T-helper 2 cell (primary cell): Measurements from ENCODE around the gene RDH8.

Source experiments
- DNase-seq, 5 experiments: peaks; one replicate each; pipeline versions ENCODE4 v3.0.0 to v3.0.0-alpha.2; 2012 to 2022
- total RNA-seq, 2 donors: gene quantifications; one replicate each; lab custom pipeline; 2026; lab: John Stamatoyannopoulos, UW

Gene RDH8, protein sequence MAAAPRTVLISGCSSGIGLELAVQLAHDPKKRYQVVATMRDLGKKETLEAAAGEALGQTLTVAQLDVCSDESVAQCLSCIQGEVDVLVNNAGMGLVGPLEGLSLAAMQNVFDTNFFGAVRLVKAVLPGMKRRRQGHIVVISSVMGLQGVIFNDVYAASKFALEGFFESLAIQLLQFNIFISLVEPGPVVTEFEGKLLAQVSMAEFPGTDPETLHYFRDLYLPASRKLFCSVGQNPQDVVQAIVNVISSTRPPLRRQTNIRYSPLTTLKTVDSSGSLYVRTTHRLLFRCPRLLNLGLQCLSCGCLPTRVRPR
- 0 reads per million in 2 donors for total RNA-seq

DNA sequence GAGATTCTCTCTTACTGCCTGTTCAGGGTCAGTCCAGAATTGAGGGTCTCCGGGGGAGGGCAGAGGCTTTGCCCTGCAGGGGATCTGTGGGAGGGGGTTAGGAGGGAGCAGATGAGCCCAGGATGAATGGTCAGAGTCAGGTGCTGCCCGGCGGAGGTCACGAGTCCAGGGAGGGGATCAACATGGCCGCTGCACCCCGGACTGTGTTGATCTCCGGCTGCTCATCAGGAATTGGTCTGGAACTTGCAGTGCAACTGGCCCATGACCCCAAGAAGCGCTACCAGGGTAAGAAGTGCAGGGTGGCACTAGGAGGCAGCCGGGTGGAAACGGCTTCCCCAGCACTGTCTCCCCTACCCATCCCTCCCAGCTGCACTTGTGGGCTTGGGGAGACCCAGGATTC is at the start of gene RDH8:
Gene RDH8 (plus strand): TSS at position 168 of the 400 bp plus-strand sequence. CDS start 15 bp downstream, at position 183.
- no peak for DNase-seq

DNA sequence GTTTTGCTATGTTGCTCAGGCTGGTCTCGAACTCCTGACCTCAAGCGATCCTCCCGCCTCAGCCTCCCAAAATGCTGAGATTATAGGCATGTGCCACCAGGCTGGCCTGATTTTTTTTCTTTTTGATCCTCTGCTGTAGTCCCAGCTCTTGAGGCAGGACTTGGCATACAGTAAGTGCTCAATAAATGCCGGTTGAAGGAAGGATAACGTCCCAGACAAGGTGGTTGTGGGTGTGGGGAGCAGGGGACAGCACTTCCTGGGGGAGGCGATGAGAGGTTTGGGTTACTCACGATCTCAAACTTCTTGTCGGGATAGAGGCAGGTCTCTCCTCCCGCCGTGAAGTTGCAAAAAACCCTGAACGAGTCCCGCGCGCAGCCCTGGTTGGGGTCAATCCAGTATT is 47.3 kb upstream of the RDH8 start:
- no peak for DNase-seq

DNA sequence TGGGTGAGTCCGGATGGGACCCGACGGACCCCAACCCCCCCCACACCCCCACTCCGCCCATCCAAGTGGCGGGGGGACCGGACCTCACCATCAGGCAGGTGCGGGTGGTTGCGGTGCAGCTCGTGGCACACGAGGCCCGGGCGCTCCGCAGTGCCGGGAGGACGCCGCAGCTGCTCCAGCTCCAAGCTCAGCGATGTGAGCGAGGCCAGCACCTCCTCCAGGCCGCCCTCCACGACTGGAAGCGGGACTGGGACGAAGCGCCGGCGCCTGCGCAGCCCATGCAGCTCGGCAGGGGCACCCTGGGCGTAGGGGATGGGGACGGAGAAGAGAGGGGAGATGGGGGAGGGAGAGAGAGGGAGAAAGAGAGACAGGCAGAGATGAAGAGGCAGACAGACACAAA is 46.8 kb upstream of the RDH8 start:
- DNase-seq: no peak

DNA sequence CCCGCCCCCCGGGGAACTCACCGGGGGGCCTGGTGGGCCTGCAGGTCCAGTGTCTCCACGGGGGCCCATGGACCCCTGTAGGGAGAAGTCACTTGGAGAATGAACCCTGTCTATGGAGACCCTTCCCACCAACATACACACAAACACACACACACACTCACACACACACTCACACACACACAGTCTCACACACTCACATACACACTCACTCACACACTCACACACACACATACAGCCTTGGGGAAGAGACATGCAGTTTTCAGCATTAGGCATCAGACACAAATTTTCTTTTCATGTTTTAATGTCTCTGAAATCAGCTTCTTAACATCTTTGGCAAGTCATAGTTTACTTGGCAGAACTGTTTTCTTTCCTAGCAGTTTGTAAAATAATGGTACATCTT is 46.0 kb upstream of the RDH8 start:
- DNase-seq: no peak

DNA sequence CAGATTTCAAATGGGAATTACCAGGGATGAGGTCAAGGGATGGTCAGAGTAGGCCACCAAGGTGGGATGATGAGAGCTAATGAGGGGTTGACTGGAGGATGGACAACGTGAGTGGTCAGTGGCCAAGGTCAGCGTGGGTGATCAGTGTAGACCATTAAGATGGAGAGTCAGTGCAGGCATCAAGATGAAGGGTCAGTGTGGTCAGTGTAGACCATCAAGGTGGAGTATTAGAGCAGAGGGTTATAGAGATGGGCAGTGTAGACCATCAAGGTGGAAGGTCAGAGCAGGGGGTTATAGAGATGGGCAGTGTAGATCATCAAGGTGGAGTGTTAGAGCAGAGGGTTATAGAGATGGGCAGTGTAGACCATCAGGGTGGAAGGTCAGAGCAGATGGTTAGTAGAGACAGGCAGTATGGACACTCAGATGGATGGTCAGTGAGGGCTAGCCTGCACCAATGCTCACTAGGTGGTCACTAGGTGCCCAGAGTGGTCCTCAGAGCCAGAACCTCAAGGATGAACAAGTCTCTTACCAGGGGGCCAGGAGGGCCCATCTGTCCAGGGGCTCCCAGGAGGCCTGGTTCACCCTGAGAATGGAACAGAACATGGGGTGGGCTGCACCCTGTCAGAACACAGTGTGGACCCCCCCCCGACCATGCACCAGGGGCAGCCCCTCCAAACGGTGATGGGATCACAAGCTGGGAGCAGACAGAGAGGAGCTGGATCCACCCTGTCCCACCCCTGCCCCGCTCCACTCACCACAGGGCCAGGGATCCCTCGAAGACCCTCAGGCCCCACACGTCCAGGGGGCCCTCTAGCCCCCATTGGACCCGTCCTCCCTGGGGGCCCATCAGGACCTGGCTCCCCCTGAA is 44.2 kb upstream of the RDH8 start:
- DNase-seq: no peak

DNA sequence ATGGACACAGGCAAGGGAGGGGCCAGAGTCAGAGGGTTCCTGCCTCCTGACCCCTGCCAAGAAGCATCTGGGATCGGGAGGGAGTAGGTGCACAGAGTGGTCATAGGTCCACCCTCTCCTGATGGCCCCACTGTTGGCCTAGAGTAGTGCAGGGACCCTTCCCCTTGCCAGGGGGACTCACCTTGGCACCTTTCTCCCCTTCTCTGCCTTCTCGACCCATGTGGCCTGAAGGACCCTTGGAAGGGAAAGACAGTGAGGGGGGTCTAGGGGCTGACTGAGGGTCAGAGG is 43.7 kb upstream of the RDH8 start:
- DNase-seq: no peak

DNA sequence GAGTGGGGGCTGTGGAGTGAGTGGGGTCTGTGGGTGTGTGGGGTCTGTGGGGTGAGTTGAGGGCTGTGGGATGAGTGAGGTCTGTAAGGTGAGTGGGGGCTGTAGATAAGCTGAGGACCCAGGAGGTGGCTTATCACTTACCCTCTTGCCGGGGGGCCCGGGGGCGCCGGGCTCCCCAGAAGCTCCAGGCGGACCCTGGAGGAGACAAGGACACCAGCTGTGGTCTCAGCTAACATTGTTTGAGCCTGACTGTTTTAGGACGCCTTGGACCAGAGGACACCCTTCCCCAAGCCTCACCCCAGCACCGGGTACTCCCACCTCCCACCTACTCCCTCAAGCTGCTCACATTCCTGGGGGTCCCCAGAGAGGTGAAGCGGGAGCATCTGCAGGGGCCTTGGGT is 42.8 kb upstream of the RDH8 start:
- no peak for DNase-seq

DNA sequence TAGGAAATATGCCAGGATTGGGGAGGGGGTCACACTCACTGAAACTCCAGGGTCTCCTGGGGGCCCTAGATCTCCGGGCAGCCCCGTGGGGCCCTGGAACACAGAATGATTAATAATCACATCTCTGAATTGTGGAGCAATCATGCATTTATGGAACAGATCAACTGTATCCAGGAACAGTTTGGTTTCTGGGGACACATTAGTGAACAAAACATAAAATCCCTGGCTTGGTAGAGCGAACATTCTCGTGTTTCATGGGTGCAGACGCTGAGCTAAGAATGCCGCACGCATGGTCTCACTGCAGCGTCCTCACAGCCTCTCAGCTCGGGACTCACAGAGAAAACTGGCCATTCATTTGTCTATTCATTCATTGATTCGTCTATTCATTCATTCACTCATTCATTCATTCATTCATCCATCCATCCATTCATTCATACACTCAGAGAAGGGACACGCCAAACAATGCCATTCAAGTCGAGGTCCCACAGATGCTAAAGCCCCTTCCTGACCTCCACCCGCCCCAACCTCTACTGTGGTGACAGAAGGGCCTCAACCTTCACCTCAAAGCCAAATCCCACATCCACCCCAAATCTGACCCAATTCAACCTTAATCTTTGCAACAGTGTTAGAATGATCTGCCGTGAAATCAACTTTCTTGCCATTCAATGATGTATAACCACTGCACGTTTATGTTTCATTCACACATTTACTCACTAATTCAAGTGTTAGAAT is 42.0 kb upstream of the RDH8 start:
- peak in 1 of 5 experiments; percentile 6 for DNase-seq

DNA sequence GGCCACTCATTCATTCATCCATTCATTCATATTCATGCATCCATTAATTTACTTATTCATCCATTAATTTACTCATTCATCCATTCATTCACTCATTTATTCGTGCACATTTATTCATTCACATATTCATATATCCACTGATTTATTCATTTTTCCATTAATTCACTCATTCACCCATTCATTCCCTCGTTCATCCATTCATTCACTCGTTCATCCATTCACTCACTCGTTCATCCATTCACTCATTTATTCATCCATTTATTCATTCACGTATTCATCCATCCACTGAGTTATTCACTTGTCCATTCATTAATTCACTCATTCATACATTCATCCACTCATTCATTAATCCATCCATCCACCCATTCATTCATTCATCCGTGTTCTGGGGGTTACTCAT is 41.2 kb upstream of the RDH8 start:
- no peak for DNase-seq

DNA sequence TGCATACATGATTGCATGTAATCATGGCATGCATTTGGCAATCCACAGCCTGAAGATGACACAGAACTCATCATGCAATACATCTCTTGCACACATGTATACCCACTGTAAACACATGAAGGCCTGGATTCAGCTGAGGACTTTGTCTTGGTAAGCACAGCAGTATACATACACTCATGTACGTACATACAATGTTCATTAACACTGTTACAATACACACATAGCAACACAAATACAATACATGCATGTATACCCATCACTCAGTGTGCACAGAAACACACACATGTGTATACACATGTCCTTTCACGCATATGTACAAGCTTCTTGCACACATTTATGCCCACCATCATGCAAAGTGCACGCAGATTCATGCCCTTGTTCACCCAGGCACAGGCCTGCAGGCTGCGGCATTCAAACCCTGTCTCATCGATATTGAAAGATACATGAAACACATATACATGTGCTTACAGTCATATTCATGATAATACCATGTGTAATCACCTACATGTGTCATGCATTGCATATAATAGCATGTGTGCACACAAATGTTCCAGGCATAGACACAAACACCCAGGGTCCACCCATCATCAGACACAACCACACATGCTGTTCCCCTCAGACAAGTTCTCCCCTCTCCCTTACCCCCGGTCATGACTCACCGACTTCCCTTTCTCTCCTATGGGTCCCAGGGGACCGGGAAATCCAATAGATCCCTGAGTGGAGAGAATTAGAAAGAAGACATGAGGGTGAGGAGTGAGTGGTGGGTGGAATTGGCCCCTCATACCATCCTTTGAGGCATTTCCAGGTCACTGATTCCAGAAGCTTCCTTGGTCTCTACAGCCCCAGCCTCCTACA is 31.6 kb upstream of the RDH8 start:
- no peak for DNase-seq

DNA sequence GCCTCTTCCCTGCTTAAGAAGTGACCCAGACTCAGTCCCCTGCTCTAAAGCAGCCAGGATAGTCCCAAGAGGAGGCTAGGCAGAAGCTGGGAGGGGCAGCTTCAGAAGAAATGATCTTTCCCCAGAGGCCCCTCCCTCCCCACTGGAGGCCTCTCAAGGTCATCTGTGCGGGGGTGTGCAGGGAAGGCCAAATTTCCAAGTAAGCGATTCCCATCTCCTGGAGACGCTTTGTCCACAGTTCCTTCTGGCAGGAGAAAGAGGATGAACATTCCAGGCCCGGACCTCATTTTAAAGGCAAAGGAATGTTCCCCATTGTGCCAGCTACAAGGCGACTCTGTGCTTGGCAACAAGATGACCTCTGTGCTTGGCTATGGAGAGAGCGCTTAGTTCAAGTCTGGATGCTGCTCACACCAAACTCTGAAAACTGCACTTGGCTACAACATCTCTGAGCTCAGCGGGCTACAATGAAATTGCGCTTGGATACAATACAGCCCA is 26.4 kb upstream of the RDH8 start:
- DNase-seq: no peak

DNA sequence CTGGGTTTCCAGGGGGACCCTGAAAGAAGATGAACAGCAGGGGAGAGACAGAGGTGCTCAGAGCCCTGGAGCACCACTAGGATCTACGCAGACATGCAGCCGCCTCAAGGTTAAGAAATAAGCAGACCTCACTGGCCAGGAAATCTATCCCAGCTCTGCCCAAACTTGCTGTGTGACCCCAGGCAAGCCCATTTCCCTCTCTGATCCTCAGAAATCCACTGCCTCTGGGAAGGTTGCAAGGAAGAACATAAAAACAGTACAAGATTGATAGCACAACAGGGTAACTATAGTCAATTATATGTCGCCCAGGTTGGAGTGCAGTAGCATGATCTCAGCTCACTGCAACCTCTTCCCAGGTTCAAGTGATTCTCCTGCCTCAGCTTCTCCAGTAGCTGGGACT is 23.8 kb upstream of the RDH8 start:
- no peak for DNase-seq

DNA sequence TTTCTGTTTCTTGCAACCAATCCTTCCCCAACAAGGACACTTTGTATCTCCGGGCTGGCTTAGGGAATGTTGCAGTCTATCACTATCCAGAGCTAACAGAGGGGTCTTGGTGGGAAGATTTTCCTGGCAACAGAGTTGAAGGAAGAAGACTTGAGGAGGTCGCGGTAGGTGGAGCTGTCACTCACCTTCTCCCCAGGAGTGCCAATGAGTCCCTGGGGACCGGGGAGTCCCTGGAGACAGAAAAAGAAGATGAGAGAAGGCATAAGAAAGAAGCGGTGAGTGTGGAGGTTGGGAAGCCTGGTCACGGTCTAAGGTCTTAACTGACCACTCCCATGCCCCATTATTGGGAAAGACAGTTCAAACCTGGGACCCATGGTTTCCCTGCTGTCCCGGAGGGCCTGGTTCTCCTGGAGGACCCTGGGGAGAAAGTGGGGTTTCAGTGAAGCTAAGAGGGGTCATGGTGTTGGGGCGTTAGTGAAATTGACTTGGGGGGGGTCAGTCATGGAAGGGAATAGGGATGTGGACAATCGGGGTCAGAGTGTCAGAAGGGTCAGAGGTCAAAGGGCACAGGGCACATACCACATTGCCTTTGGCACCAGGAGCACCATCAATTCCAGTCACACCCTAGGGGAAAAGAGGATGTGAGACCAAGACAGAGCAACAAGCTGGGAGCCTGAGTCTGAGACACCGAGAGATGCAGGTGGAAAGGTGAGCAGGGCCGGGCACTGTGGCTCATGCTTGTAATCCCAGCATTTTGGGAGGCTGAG is 21.7 kb upstream of the RDH8 start:
- DNase-seq: no peak

DNA sequence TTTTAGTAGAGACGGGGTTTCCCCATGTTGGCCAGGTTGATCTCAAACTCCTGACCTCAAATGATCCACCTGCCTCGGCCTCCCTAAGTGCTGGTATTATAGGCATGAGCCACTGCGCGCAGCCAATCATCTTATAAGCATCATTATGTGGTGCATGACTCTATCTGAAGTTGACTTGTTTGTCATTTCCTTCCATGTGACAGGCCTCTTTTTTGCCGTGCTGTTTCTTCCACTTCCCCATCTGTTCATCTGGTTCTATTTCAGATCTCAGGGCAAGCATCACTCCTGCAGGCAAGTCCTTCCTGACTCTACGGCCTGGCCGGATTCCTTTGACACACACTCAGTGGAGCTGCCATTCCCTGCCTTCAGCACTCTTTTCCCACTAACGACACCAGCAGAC is 18.2 kb upstream of the RDH8 start:
- DNase-seq: no peak

DNA sequence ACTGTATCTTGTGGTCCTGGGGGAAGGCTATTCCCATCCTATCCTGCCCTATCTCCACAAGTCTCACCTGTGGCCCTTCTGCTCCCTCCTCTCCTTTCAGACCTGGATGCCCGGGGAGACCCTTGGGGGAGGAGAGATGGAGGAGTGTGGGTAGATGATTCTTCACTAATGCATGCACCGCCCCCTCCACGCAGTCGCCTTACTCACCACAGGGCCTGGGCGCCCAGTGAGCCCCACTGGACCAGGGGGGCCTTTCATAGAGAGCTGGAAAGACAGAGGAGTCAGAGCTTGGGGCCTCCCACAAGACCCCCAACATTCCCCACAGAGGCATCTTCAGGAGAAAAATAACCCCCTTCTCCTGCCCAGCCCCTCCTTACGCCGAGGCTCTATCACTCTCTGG is 17.3 kb upstream of the RDH8 start:
- no peak for DNase-seq

DNA sequence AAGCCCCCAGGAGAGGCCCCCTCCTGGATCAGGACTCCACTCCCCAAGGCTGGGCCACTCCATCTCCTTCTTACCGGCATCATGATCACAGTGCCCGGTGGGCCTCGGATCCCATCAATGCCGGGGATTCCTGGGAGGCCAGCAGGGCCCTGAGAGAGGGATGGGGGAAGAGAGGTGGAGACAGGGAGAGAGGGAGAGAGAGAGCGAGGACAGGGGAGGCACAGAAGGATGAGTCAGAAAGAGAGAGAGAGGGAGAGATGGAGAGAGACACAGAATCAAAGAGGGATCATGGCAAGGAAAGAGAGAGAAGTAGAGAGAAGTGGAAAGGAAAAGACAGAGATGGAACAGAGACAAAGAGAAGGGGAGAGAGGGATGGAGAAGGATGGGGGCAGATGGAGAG is 16.7 kb upstream of the RDH8 start:
- DNase-seq: no peak

DNA sequence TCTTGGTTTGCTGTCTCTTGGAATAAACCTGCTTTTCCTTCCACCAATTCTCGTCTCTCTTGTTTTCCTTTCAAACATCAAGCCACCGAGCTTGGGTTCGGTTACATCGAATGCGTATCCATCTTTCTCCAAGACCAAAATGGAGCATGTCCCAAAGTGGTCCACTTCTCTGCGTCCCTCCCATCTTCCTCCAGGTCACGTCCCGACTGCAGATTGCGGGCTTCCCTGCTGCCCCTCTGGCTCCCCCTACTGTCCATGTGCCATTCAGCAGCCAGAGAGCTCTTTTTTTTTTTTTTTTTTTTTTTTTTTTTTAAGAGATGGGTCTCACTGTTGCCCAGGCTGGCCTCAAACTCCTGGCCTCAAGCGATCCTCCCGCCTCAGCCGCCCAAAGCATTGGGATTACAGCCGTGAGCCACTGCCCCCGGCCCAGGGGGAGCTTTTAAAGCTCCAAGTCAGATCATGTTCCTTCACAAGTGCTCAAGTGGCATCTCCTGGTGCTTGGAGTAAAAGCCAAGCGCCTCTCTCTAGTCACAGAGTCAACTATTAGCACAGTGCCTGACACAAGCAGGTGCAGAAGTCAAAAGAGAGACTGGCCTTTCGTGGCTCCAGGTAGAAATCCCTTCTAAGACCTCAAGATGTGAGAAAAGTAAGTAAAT is 13.0 kb upstream of the RDH8 start:
- peak; percentile 16 to 59 (median 51) for DNase-seq

DNA sequence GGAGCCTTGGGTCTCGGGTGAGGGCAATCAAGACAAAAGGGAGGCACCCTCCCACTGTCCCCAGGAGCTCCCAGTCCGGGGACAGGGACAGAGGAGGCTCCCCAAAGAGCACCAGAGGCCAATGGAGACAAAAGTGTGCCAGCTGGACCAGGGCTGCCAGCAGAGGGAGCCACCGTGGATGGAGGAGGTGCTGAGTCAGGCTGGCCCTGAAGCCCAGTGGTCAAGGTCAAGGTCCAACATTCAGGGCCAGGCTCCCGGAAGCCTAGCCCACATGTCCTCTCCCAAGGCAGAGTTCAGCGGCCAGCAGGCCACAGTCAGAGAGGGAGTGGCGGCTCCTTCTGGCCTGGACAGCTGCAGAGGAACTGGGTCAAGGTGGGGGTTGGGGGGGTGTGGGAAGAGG is 11.4 kb upstream of the RDH8 start:
- no peak for DNase-seq

DNA sequence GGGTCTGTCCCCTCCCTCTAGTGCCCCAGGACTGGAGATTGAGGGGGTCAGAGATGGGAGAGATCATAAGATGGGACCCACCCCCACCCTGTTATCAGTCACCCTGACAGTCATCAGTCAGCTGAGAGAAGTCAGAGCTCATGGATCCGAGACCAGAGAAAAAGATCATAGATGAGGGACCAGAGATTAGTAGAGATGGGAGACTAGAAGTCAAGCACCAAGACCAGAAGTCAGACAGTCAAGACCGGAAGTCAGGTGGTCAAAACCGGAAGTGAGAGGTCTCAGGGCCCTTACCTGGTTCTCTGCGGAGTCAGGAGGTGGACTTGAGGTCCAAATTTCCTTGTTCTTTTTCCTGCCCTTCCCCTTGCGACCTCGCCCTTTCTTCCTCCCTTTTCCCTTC is 10.0 kb upstream of the RDH8 start:
- DNase-seq: no peak

DNA sequence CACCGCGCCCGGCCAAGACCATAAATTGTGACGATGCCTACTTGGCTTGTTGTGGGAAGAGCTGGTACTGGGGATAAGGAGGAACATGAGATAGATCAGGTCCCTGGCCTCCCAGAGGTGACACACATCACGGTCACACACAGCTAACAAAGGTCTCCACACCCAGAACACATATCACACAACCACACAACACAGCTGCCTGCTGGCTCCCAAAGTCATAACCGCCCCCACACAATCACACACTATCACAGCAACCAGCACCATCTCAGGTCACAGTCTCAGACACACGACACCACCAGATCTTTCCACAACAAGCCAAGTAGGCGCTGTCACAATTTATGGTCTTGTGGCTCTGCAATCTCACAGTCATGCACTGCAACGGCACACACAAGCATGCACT is 8.7 kb upstream of the RDH8 start:
- no peak for DNase-seq

DNA sequence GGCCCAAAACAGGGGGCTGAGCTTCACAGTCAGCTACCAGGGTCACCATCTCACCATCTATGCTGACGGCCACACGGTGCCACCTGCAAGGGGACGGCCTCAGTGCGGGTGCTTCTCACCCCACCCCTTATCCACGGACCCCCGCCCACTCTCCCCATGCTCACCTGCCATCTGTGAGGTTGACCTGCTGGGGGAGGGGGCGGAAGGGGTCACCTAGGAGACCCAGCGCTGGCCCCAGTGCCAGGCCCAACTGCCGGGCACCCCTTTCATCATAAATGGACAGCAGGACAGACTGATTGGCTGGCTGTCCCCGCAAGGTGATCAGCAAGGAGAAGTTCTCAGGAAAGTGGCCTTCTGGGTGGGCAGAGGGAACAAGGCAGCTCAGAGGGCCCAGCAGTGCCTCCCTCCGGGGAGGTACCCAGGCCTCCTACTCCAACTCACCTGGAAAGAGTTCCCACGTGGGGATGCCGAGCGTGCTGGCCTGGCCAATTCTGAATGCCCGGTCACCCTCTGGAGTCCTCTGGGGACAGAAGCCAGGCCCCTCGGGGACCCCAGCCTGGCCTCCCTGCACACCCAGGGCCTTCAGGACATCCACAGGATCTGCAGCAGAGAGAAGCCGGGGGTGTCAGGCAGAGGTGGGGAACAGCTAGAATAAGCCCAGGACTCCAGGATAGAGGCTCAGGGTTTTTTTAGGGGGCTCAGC is 7.5 kb upstream of the RDH8 start:
- DNase-seq: no peak
